Right cardiac atrium (tissue), 5 donors: ENCODE data around the gene PSMC1. TPM values are rescaled to one million over a fixed set of nuclear protein-coding genes. Genes with fewer than 3 reads are reported as not detected.

Source experiments
- ATAC-seq, 2 donors: fragments of 200-7000 bp; cut with Tn5 transposase; one replicate each; pipeline versions ENCODE4 v1.8.0 to v1.9.1; 2020; ENCODE audit warnings: moderate library complexity in 2 of 2, mild to moderate bottlenecking in 1 of 2
- DNase-seq, 3 donors: peaks; one replicate each; pipeline ENCODE4 v3.0.0-alpha.2; 2020
- H3K27ac ChIP-seq: one replicate; pipeline ENCODE4 v1.5.1; 2013; ENCODE audit warnings: mild to moderate bottlenecking, low read length, control low read depth, moderate library complexity
- H3K27me3 ChIP-seq: one replicate; pipeline ENCODE4 v1.6.1; 2013; ENCODE audit not compliant: control insufficient read depth, insufficient read depth
- H3K4me1 ChIP-seq: one replicate; pipeline ENCODE4 v1.6.1; 2013; ENCODE audit warnings: low read length; ENCODE audit not compliant: control insufficient read depth, insufficient read depth
- H3K4me3 ChIP-seq: one replicate; pipeline ENCODE4 v1.5.1; 2013; ENCODE audit warnings: low read length, control low read depth
- H3K9me3 ChIP-seq: one replicate; pipeline ENCODE4 v1.6.1; 2013; ENCODE audit warnings: low read length; ENCODE audit not compliant: control insufficient read depth
- WGBS: extraction: QIAGEN DNeasy Blood & Tissue Kit; methylation state at CpG from one replicate; pipeline ENCODE4 v1.1.7; 2013; 5-methylcytosine and 5-hydroxymethylcytosine counted together
- intact Hi-C, 4 donors: fragments of 100-400 bp; cut with DNase I; formaldehyde crosslinking; loops; one replicate each; pipeline versions ENCODE4 v1.11.0 to v1.14.0; 2022 to 2023
- polyA plus RNA-seq: library from polyadenylated mRNA; stranded (reverse); fragments of 200-250 nt; gene quantifications from one replicate; pipeline ENCODE4 v1.2.3, GENCODE V29; 2013
- total RNA-seq, 4 donors: library from RNA; stranded (reverse); fragmentation: NEBNext Ultra II Directional; extraction: Animal tissue kit (Norgen Biotek cat#: 25700); gene quantifications; one replicate each; pipeline ENCODE4 v1.2.1, GENCODE V29; 2021
- donor health status: healthy with polysubstance abuse.
- donor health status: DM: no; HTN: yes; CAD: no.
- donor health status: DM: no; HTN: no; CAD: no.
- donor health status: DM: no; HTN: yes; CAD: no; lungs with severe emphysema.
- donor health status: DM: yes; HTN: yes; CAD: no.

PSMC1 gene
- total and polyA plus RNA-seq, 5 donors: 89.9 to 201 (median 120) TPM

DNA sequence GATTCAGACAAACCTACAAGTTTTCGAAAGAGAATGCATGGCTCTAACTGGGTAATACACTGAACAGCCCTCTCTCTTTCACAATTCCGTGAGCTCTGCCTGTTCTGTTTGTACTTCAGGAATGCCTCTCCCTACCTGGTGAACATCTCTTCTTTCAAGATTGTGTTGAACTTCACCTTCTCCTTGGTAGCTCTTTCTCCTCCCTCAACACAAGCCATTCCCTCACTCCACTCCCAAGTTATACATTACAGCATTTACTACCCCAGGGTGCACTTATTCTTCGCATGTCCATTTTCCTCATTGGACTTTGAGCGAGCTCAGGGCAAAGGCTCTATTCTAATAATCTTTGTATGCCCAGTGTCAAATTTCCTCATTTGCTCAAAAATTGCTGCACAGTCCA is 47.1 kb downstream of the PSMC1 start:
- ATAC-seq (no peak), DNase-seq (no peak)
- peaks cover 5% of the 10 kb centered on the region for H3K4me1 ChIP-seq
- no peaks in the 10 kb centered on the region for H3K27me3 ChIP-seq
- intact Hi-C loops: loop anchor here in 2 of 4 donors (5.0 kb wide), 2 partner anchors 79 to 394 kb away; no protein-coding TSS in a partner anchor
- no peaks in the 10 kb centered on the region for H3K9me3 ChIP-seq
- H3K27ac ChIP-seq: no peak overlapping the region
- no peak overlapping the region for H3K4me3 ChIP-seq
- 98% methylated on average over 4 of the region's 4 CpGs for WGBS

GRCh38 chr14:90304502-90304901 is 48.1 kb downstream of the PSMC1 start:
- Histone ChIP-seq H3K27me3 (no peaks in the 10 kb centered on the region), H3K27ac (no peak overlapping the region), H3K4me3 (no peak overlapping the region), H3K9me3 (no peaks in the 10 kb centered on the region), H3K4me1 (peaks cover 5% of the 10 kb centered on the region)
- no peak for ATAC-seq
- no peak for DNase-seq
- intact Hi-C loops: loop anchor here in 2 of 4 donors (5.0 kb wide), 2 partner anchors 78 to 393 kb away; no protein-coding TSS in a partner anchor

- no peak overlapping the region for H3K4me3 ChIP-seq
- H3K27ac ChIP-seq: no peak overlapping the region
- 92% methylated on average over 4 of the region's 4 CpGs for WGBS
- ATAC-seq (no peak), DNase-seq (no peak)
- H3K27me3 ChIP-seq: no peaks in the 10 kb centered on the region
- no peaks in the 10 kb centered on the region for H3K9me3 ChIP-seq
- peaks cover 5% of the 10 kb centered on the region for H3K4me1 ChIP-seq
- intact Hi-C loops: no loop called here
These were observed 48.8 kb downstream of the PSMC1 start for GRCh38 chr14:90305176-90305601.

DNA sequence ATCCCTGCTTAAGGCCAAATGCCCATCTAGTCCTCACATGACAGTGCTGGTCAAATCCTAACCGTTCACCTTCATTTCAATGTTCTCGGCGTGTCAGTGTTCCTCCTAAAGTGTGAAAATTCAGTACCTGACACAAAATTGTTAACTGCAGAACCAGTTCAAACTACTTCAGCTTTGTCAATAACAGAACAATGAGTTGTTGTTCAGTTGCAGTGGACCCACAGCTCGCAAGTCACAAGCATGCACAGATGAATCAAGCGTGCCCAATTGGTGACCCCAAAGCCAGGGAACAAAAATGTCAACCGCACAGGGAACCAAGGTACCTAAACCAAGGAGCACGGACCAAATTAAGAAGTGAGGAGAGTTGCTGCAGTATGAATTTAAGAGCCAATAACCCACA is 52.2 kb downstream of the PSMC1 start:
- Histone ChIP-seq H3K4me1 (no peaks in the 10 kb centered on the region), H3K27ac (no peak overlapping the region), H3K27me3 (no peaks in the 10 kb centered on the region), H3K9me3 (no peaks in the 10 kb centered on the region), H3K4me3 (no peak overlapping the region)
- intact Hi-C loops: no loop called here
- whole genome bisulfite sequencing: 92% methylated on average over 7 of the region's 7 CpGs
- DNase-seq (no peak), ATAC-seq (no peak)

DNA sequence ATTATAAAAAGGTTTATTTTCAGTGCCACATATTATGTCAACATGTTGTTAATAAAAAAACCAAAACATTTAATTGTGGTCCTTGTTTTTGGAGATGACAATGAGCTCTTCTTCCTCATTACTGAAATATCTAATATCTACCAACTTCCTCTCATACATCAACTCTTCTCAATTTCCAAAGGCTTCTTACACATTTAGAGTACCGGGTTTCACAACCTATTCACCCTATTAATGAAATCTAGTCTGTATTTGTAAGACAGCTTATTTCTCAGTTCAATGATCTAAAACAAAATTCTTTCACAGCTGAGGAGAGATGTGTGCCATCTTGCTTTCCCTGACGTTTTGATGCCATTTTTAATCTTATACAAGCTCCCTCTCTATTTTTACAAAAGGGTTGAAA is 60.9 kb downstream of the PSMC1 start:
- no peak for DNase-seq
- no peaks in the 10 kb centered on the region for H3K27me3 ChIP-seq
- WGBS: 86% methylated on average over 2 of the region's 2 CpGs
- H3K4me3 ChIP-seq: no peak overlapping the region
- no peaks in the 10 kb centered on the region for H3K9me3 ChIP-seq
- no peak for ATAC-seq
- intact Hi-C loops: no loop called here
- H3K27ac ChIP-seq: no peak overlapping the region
- no peaks in the 10 kb centered on the region for H3K4me1 ChIP-seq

- ATAC-seq (no peak), DNase-seq (no peak)
- H3K27ac ChIP-seq: no peak overlapping the region
- intact Hi-C loops: no loop called here
- no peaks in the 10 kb centered on the region for H3K9me3 ChIP-seq
- H3K27me3 ChIP-seq: no peaks in the 10 kb centered on the region
- WGBS: 84% methylated on average over 4 of the region's 4 CpGs
- H3K4me1 ChIP-seq: no peaks in the 10 kb centered on the region
- H3K4me3 ChIP-seq: no peak overlapping the region
These were observed 61.7 kb downstream of the PSMC1 start for GRCh38 chr14:90318016-90318415.

DNA sequence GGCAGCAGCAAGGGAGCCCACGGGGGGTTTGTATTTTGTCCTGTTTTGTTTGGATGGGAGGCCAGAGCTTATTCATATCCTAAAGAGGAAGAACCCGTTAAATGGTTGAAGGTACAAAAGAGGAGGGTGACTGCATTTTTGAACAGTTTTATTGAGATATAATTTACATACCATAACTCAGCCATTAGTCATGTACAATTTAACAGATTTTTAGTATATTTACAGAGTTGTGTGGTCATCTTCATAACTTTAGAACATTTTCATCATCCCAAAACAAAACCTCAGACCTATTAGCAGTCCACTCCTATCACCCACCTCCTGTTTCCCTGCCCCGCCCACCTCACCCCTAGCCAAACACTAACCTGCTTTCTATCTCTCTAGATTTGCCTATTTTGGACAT is 62.8 kb downstream of the PSMC1 start:
- Histone ChIP-seq H3K27me3 (no peaks in the 10 kb centered on the region), H3K27ac (no peak overlapping the region), H3K4me1 (no peaks in the 10 kb centered on the region), H3K9me3 (no peaks in the 10 kb centered on the region), H3K4me3 (no peak overlapping the region)
- DNase-seq: no peak
- WGBS: 84% methylated on average over 3 of the region's 3 CpGs
- intact Hi-C loops: no loop called here
- ATAC-seq: no peak

DNA sequence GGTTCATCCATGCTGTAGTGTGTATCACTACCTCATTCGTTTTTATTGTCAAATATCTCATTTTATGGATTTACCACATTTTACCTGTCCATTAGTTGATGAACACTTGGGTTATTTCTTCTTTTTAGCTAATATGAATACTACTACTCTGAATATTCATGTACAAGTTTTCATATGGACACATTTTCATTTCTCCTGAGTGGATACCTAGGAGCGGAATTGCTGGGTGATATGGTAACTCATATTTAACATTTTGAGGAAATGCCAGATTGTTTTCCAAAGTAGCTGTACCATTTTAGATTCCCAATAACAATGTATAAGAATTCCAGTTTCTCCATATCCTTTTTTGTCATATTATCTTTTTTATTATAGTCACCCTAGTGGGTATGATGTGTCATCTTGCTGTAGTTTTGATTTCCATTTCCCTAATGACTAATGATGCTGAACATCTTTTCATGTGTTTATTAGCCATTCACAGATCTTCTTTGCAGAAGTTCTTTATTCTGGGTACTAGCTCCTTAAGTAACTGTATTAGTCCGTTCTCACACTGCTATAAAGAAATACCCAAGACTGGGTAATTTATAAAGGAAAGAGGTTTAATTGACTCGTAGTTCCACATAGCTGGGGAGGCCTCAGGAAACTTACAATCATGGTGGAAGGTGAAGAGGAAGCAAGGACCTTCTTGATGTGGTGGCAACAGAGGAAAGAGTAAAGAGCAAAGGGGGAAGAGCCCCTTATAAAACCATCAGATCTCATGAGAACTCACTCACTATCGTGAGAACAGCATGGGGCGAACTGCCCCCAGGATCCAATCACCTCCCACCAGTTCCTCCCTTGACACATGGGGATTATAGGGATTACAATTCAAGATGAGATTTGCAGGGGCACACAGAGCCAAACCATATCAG is 63.5 kb downstream of the PSMC1 start:
- 96% methylated on average over 6 of the region's 6 CpGs for WGBS
- Histone ChIP-seq H3K4me1 (no peaks in the 10 kb centered on the region), H3K27me3 (no peaks in the 10 kb centered on the region), H3K9me3 (no peaks in the 10 kb centered on the region), H3K27ac (no peak overlapping the region), H3K4me3 (no peak overlapping the region)
- intact Hi-C loops: no loop called here
- DNase-seq (no peak), ATAC-seq (no peak)

GRCh38 chr14:90321891-90322290 is 65.5 kb downstream of the PSMC1 start:
- Histone ChIP-seq H3K27ac (no peak overlapping the region), H3K4me1 (peaks cover 3% of the 10 kb centered on the region), H3K4me3 (no peak overlapping the region), H3K27me3 (no peaks in the 10 kb centered on the region), H3K9me3 (no peaks in the 10 kb centered on the region)
- no peak for ATAC-seq
- DNase-seq: no peak
- 87% methylated on average over 4 of the region's 4 CpGs for WGBS
- intact Hi-C loops: no loop called here
